ENCODE data around the gene NRXN2.
A peak's percentile ranks its signal among the peaks of the same experiment; 100 is the strongest.

GRCh38 chr11:64743591-64744543, 20.9 kb upstream of the NRXN2 start, which contains the start of gene RASGRP2:
- TF ChIP-seq FOXA2 (IDR thresholded peaks at IDR 0.05) (no peak), GABPA (IDR thresholded peaks at IDR 0.05 in 1 of 2, conservative IDR thresholded peaks at IDR 0.05 in 1 of 2) (no peak), RAD21 (IDR thresholded peaks at IDR 0.05) (peak in 1 of 2 donors; percentile 69), REST (IDR thresholded peaks at IDR 0.05) (no peak)
- TF ChIP-seq, protein P1, sequence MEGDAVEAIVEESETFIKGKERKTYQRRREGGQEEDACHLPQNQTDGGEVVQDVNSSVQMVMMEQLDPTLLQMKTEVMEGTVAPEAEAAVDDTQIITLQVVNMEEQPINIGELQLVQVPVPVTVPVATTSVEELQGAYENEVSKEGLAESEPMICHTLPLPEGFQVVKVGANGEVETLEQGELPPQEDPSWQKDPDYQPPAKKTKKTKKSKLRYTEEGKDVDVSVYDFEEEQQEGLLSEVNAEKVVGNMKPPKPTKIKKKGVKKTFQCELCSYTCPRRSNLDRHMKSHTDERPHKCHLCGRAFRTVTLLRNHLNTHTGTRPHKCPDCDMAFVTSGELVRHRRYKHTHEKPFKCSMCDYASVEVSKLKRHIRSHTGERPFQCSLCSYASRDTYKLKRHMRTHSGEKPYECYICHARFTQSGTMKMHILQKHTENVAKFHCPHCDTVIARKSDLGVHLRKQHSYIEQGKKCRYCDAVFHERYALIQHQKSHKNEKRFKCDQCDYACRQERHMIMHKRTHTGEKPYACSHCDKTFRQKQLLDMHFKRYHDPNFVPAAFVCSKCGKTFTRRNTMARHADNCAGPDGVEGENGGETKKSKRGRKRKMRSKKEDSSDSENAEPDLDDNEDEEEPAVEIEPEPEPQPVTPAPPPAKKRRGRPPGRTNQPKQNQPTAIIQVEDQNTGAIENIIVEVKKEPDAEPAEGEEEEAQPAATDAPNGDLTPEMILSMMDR (IDR thresholded peaks at IDR 0.05; ENCODE audit: low read depth, low read length, missing input control) = peak; percentile 47

All from liver (tissue), 3 donors.